NCI-H187 (cell line): ENCODE measurements around the gene SORBS2.

ENCODE experiments used
- DNase-seq, 2 experiments: peaks; one replicate each; lab custom pipeline; 2025; lab: John Stamatoyannopoulos, UW

The SORBS2 gene

GRCh38 chr4:185835336-185835735, 23.3 kb upstream of the SORBS2 start:
- DNase-seq: no peak

GRCh38 chr4:185834778-185835177, 22.8 kb upstream of the SORBS2 start:
- no peak for DNase-seq

- DNase-seq: no peak
These were observed 22.1 kb upstream of the SORBS2 start for GRCh38 chr4:185834088-185834487.

GRCh38 chr4:185833055-185833598, 21.1 kb upstream of the SORBS2 start:
- no peak for DNase-seq

DNA sequence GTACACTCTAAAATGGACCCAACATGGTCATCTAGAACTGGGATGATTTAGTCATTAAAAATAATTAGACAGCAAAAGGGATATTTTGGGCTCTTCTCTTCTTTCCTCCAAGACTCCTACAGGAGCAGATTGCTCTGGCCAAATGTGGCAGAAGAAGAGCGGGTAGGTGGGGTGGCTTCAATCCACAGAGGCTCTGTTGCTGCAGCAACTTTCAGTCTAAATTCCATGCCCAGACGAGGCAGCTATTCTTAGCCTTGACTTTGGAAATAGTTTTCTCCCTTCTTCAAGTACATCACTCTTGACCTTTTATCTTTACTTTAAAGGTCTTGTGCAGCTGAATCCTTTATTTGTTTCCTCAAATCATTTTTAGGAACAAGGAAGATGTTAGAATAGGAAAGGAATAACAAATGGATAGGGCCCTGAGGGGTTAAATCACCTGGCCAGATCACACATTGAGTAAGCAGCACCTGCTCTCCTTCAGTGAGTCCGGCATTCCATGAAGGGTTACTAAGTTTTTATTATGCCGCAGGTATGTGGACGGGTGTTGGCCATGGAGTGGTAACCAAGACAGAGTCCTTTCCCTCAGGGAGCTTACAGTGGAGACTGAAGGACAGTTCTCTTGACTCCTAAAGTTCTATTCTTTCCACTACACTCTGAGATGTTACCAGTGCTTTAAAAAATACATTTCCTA, 19.3 kb upstream of the SORBS2 start:
- DNase-seq: no peak

DNA sequence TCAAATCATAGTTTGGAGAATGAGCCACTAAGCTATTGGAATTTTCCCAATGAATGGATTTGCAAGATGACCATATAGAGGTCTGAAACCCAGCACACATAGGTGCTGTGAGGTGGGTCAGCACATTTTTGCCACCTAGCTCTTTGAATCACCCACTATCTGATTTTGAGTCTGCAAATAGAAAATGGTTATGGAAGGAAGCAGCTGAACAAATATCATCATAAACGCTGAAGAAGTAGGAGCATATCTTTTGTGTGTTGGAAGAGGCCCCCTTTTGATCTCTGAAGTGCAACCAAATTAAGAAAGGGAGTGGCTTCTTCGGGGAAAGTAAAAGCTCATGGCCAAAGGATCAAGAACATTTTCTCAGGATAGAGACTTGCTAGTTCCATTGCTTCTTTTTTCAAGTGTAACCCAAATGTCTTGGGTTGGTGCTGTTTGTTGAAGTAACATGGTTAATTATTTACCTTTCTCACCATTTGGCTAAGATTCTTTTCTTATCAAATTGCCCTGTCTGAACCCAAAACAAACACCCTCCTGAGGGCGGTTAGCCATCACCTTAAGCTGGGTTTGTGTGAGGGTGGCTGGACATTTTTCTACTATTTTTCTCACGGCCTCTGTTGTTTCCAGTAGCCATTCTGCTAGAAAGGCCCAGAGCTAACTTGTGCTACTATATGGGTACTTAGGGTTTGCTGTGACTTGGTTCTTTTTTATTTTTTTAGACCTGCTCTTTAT, 18.4 kb upstream of the SORBS2 start:
- DNase-seq: no peak

- DNase-seq: no peak
These were observed 14.4 kb upstream of the SORBS2 start for GRCh38 chr4:185826381-185826780.

DNA sequence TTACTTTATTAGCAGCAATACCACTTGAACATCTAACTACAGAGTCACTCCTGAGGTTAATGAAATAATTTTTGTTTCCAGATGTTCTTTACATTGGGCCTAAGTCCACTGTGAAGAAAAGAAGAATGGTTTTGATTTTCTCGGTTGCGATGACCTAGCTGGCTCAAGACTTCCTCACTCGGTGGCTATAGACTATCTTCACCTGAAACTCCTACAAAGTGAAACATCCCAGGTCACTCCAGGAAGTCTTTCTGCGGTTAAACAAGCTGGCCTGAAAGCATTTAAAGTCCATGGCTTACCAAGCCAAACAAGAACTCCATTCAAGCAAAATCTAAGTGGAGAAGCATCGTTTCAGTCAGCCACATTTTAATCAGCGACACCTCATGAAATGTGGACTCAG, 13.7 kb upstream of the SORBS2 start:
- DNase-seq: no peak

DNA sequence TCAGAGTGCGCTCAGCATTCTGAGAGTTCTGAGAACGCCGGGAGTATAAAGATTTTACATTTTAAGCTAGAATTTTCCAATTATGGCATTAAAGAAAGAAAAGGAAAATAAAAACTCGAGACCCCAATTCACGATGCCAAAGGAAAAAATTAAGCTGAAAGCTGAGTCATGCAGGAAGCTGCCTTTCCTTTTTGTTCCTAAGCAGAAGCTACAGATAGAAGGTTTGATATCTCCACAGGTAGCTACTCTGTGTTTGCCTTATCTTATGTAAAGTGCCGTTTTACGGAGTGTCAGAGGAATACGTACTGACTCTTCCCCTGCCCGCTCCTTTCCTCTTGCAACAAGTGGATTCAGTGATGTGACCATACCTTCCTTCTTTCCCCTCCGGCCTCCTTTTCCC, 10.8 kb upstream of the SORBS2 start:
- DNase-seq: no peak

- no peak for DNase-seq
These were observed 9.0 kb upstream of the SORBS2 start for GRCh38 chr4:185821029-185821419.

DNA sequence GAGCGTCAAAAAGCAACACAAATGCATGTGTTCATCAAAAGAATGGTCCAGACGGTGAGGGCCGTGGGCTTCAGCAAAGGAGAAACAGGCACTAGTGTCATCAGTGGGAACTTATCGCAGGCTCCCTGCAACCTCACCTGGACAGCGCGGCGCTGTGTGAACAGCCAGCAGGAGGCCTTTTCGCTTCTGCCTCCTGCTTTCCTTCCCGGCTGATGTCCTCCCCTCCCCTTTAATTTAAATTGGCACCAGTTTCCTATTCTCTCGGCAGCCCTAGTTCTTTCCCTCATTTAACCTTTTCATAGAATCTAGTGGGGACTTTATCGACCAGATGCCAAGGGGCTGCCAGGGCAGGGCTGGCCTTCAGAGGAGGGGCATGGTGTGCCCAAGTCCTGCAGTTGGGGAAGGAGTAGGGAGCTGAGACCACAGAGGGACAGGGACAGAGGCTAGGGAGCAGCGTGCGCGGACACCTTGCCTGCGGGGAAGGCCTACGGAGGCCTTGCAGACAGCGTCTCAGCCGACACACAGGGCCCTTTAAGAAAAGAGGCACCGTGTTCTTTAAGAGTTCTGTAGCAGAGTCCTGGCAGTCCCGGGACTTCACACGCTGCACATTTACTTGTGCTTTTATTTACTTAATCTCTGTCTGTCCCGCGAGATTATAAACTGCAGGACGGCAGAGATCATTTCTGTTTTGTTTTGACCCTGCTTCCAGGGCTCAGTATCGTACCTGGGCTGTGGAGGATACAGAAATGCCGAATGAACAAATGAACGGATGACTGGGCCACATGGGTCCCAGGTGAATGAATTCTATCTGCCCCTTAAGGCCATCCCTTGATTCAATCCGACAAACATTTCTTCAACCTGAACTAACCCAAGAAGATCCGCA, 8.4 kb upstream of the SORBS2 start:
- DNase-seq: no peak

DNA sequence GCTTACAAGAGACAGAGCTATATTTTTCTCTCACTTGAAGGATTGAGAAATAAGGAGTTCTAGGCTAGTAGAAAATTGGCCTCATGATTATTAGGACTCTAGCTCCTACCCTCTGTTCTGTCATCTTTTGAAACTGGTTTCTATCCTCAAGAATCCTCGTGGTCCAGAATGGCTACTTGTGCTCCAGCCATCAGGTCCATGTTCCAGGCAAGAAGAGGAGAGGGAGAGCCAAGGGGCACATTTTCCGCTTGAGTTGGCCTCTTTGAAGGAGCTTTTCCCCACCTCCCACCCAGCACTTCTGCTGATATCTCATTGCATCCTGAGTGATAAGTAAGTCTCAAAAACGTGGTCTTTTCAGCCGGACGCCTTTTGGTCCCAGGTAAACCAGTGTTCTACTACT, 7.2 kb upstream of the SORBS2 start:
- DNase-seq: no peak

DNA sequence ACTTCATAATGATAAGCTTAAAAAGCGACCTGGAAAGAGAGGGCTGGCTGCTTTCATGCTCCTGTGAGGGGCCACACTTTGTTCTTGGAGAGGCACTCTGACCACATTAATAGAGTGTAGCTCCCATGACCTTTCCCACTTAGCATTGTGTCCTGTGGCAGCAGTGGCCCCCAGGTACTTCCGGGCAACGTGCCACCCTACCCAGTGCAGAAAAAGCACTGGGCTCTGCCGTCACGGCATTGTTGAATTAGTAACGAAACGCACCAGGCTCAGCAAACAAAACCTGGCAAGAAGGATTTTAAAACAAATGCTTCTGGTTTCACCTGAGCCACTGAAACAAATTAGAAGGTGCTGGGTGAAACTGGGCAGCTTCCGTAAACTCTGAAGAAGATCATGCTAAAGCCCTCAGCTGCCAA, 5.4 kb upstream of the SORBS2 start:
- no peak for DNase-seq

- DNase-seq: no peak
These were observed 1.1 kb upstream of the SORBS2 start for GRCh38 chr4:185813133-185813532.

DNA sequence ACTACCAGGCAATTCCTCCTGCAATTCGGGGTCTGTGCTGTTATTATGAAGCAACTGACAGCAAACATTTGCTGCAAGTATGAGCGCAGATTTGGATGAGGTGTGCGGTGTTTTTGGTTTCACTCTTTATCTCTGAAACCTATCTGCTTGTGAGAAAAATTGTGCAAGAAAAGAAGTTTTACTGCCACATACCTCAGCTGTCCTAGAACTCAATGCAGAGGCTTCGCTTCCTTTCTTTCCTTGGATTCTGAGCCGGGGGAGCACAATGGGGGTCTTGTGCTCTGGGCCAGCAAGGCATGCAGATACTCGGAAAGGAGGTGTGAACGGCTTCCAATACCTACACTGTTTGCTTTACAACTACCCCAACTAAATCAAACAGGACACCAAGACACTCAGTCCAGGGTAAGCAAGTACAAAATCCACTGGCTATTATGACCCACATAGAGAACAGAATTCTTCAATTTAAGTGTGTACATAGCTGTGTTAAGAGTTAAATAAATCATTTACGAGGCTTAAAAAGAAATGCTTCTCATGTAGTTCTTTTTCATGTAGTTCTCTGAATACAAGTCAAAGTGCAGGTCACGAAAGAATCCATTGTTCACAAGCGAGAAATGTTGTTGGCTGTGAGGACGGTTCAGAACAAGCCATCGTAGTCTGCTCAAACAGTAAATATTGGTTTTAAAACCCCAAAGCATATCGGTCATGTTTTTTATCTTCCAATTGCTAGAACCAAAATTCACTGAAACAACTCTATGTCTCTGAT, 1.1 kb downstream of the SORBS2 start:
- DNase-seq: peak in 1 of 2 experiments; percentile 18

DNA sequence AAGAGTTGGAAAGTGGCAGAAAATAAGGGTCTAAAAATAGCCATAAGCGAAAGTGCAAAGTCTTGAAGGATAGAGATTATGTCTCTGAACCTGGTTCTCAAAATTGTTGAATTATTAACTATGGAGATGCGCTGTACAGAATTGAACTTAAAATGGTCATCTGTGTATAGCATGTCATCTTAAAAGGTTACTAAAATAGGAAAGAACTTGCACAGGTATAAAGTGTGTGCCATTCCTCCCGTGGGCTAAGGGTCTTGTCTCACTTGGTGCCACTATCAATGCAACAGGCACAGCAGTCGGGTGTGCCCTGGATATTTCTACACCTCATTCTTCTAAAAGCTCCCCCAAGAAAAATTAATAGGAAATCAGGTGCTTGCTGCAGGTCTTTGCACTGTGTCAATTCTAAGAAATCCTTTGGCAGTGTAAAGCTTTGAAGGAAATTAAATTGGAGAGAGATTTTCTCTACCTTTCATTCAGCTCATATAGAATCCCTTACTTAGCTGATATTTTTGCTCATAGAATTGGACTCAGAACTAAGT, 2.4 kb downstream of the SORBS2 start:
- DNase-seq: no peak

DNA sequence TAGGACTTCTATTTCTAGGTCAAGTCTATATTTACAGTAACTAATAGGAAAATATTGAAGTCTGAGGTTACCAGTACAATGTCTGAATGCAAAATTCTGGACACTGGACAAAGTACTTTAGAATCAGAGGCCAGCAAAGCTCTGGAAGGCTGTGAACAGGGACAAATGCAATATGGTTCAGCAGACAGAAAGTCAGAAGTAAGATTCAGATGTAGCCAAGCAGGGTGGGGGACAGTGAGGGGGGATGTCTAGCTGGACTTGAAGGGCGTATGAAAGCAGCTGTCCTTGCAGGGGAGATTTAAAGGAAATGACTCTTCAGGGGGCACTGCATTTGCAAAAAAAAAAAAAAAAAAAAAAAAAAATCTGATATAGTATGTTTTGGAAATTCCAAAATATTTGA, 2.9 kb downstream of the SORBS2 start:
- DNase-seq: no peak

DNA sequence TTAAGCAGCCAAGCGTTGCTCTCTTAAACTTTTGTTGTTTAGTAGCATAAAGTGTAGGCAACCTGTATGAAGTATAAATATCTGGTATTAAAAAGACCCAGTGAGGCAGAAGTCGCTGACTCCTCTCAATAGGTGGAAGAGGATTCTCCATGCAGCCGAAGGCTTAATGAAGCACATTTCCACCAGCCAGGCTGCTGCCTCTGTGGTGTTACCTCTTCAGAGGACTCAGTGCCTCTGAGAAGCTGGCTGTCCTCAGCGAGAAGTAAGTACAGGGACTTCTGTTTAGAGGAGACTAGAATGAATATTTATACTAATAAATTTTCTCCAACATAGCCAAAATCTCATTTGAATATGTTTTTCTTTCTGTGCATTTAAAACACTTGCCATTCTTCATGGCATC, 6.0 kb downstream of the SORBS2 start:
- no peak for DNase-seq

- DNase-seq: no peak
These were observed 6.7 kb downstream of the SORBS2 start for GRCh38 chr4:185805262-185805802.

DNA sequence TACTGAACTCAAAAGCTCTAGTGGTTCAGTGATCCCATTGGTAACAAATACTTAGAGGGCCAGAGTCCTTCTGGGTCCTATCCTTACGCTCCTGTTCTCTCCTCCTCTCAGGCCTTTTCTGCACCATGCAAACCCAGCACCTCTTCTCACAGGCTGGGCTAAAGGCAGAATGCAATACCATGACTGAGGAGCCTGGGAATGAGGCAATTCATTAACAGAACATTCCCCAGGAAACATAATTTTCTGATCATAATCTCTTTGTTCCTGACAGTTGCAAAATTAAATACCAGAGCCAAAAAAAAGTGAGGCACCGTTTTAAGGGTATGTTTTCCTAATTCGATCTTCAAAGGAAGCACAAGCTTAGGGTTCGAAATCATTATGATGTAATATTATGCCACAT, 9.0 kb downstream of the SORBS2 start:
- DNase-seq: no peak

- no peak for DNase-seq
These were observed 10.5 kb downstream of the SORBS2 start for GRCh38 chr4:185801471-185801870.
